Spleen (tissue), 11 donors: ENCODE results near the gene LOXHD1. TPM values are rescaled to one million over a fixed set of nuclear protein-coding genes. Genes with fewer than 3 reads are reported as not detected.

Experiments
- DNase-seq: peaks from one replicate; pipeline ENCODE4 v3.0.0-alpha.2; 2020
- H3K27ac ChIP-seq, 8 donors: fragments of 200-600 bp; sonication (generic) in 7 of 8; 1 replicate in 4 of 8; 2 replicates in 4 of 8; pipeline versions ENCODE4 v1.5.0 to v1.8.0; 2016 to 2021; ENCODE audit warnings: inconsistent platforms in 4 of 8, mild to moderate bottlenecking in 4 of 8, moderate library complexity in 1 of 8
- H3K27me3 ChIP-seq, 7 donors: fragments of 200-600 bp; sonication (generic) in 6 of 7; replicated peaks in 1 of 7; 1 replicate in 4 of 7; 2 replicates in 3 of 7; pipeline versions ENCODE4 v1.5.0 to v1.8.0; 2016 to 2021; ENCODE audit warnings: inconsistent platforms in 3 of 7, mild to moderate bottlenecking in 1 of 7
- H3K36me3 ChIP-seq, 6 donors: fragments of 200-600 bp; sonication (generic) in 5 of 6; 1 replicate in 4 of 6; 2 replicates in 2 of 6; pipeline versions ENCODE4 v1.5.0 to v1.8.0; 2016 to 2021; ENCODE audit warnings: inconsistent platforms in 2 of 6
- H3K4me1 ChIP-seq, 6 donors: fragments of 200-600 bp; sonication (generic) in 5 of 6; 1 replicate in 3 of 6; 2 replicates in 3 of 6; pipeline versions ENCODE4 v1.5.0 to v1.8.0; 2016 to 2021; ENCODE audit warnings: inconsistent platforms in 3 of 6
- H3K4me3 ChIP-seq, 8 donors: fragments of 200-600 bp; sonication (generic) in 7 of 8; 1 replicate in 4 of 8; 2 replicates in 4 of 8; pipeline versions ENCODE4 v1.5.0 to v1.8.0; 2016 to 2021; ENCODE audit warnings: inconsistent platforms in 4 of 8, mild to moderate bottlenecking in 4 of 8, moderate library complexity in 2 of 8
- H3K9me3 ChIP-seq, 8 donors: fragments of 200-600 bp; sonication (generic) in 7 of 8; 1 replicate in 4 of 8; 2 replicates in 4 of 8; pipeline versions ENCODE4 v1.5.0 to v1.8.0; 2016 to 2021; ENCODE audit warnings: inconsistent platforms in 4 of 8
- CTCF ChIP-seq, 11 experiments: fragments of 200-600 bp in 7 of 11; fragments of 450-650 bp in 4 of 11; sonication (generic) in 4 of 11; IDR thresholded peaks in 8 of 11; conservative IDR thresholded peaks in 3 of 11; 1 replicate in 7 of 11; 2 replicates in 4 of 11; pipeline versions ENCODE4 v1.4.0 to v1.8.0; 2016 to 2021; ENCODE audit warnings: antibody characterized with exemption in 11 of 11, inconsistent platforms in 4 of 11, mild to moderate bottlenecking in 1 of 11
- POLR2A ChIP-seq, 3 donors: fragments of 450-650 bp; IDR thresholded peaks; one replicate each; pipeline ENCODE4 v1.5.1; 2017; ENCODE audit warnings: antibody characterized with exemption in 3 of 3, mild to moderate bottlenecking in 1 of 3
- POLR2AphosphoS5 ChIP-seq, 3 donors: sonication (generic); formaldehyde crosslinking; IDR thresholded peaks; one replicate each; pipeline ENCODE4 v1.5.1; 2017; ENCODE audit warnings: antibody characterized with exemption in 3 of 3
- WGBS, 5 donors: extraction: QIAGEN DNeasy Blood & Tissue Kit in 3 of 5; methylation state at CpG; one replicate each; pipeline versions ENCODE4 v1.1.5 to v1.1.7; 2013 to 2018; 5-methylcytosine and 5-hydroxymethylcytosine counted together
- intact Hi-C: fragments of 100-400 bp; cut with DNase I; formaldehyde crosslinking; loops from one replicate; pipeline ENCODE4 v1.15.0; 2023; ENCODE audit warnings: low total_unique reads
- polyA plus RNA-seq, 3 donors: library from polyadenylated mRNA; stranded (reverse); fragments of 200-250 nt; gene quantifications; one replicate each; pipeline ENCODE4 v1.2.1, GENCODE V29; 2013
- total RNA-seq, 7 donors: library from RNA; depleted of rRNA in 3 of 7; stranded (reverse); fragments of >200 nt in 3 of 7; fragmentation: NEBNext Ultra II Directional in 4 of 7; extraction: Animal tissue kit (Norgen Biotek cat#: 25700) in 4 of 7; gene quantifications; one replicate each; pipeline versions ENCODE4 v1.1.0 to v1.2.1, GENCODE V29; 2016 to 2021
- donor health status: healthy with polysubstance abuse.
- donor health status: DM: no; HTN: no; CAD: no; lungs with moderate emphysema.
- donor health status: DM: no; HTN: no; CAD: no.
- donor health status: Bipolar disorder and iron deficiency.
- donor health status: healthy.
- donor health status: DM: no; HTN: no; CAD: no.
- donor health status: DM: yes; HTN: yes; CAD: no.

LOXHD1 gene
- total and polyA plus RNA-seq, 10 donors: 0.09 to 6.0 (median 2.1) TPM

GRCh38 chr18:46560671-46561045 is 96.4 kb downstream of the LOXHD1 start:
- H3K36me3 ChIP-seq: peaks cover 0 to 47% (median 0%) of the 10 kb centered on the region in 6 donors
- H3K4me1 ChIP-seq: no peaks in the 10 kb centered on the region
- H3K9me3 ChIP-seq: no peaks in the 10 kb centered on the region
- no peaks in the 10 kb centered on the region for H3K27me3 ChIP-seq
- H3K4me3 ChIP-seq: no peak overlapping the region
- 93 to 98% (median 96%) methylated on average over 11 of the region's 11 CpGs for WGBS, 5 donors
- DNase-seq: no peak
- no peak overlapping the region for H3K27ac ChIP-seq
- intact Hi-C loops: no loop called here
- no peak for TF ChIP-seq POLR2A (IDR thresholded peaks at IDR 0.05)
- TF ChIP-seq POLR2AphosphoS5 (IDR thresholded peaks at IDR 0.05): no peak
- no peak for TF ChIP-seq CTCF (IDR thresholded peaks at IDR 0.05 in 8 of 11, conservative IDR thresholded peaks at IDR 0.05 in 3 of 11)

GRCh38 chr18:46559946-46560670 is 96.9 kb downstream of the LOXHD1 start:
- H3K36me3 ChIP-seq: peaks cover 0 to 47% (median 0%) of the 10 kb centered on the region in 6 donors
- no peaks in the 10 kb centered on the region for H3K4me1 ChIP-seq
- no peaks in the 10 kb centered on the region for H3K9me3 ChIP-seq
- TF ChIP-seq CTCF (IDR thresholded peaks at IDR 0.05 in 8 of 11, conservative IDR thresholded peaks at IDR 0.05 in 3 of 11): no peak
- TF ChIP-seq POLR2AphosphoS5 (IDR thresholded peaks at IDR 0.05): no peak
- no peak for TF ChIP-seq POLR2A (IDR thresholded peaks at IDR 0.05)
- H3K27ac ChIP-seq: no peak overlapping the region
- H3K27me3 ChIP-seq: no peaks in the 10 kb centered on the region
- intact Hi-C loops: loop anchor here (10.0 kb wide), 1 partner anchor 95 kb away; the partner anchor contains the start of gene LOXHD1
- 88 to 94% (median 89%) methylated on average over 37 of the region's 37 CpGs for WGBS, 5 donors
- DNase-seq: no peak
- H3K4me3 ChIP-seq: no peak overlapping the region

GRCh38 chr18:46559296-46559695 is 97.7 kb downstream of the LOXHD1 start:
- Histone ChIP-seq H3K36me3 (peaks cover 0 to 48% (median 0%) of the 10 kb centered on the region in 6 donors), H3K4me1 (no peaks in the 10 kb centered on the region), H3K27me3 (no peaks in the 10 kb centered on the region), H3K4me3 (no peak overlapping the region), H3K9me3 (no peaks in the 10 kb centered on the region), H3K27ac (no peak overlapping the region)
- no peak for DNase-seq
- TF ChIP-seq POLR2A (IDR thresholded peaks at IDR 0.05) (no peak), POLR2AphosphoS5 (IDR thresholded peaks at IDR 0.05) (no peak), CTCF (IDR thresholded peaks at IDR 0.05 in 8 of 11, conservative IDR thresholded peaks at IDR 0.05 in 3 of 11) (no peak)
- 94 to 97% (median 95%) methylated on average over 9 of the region's 9 CpGs for WGBS, 5 donors
- intact Hi-C loops: loop anchor here (10.0 kb wide), 1 partner anchor 96 kb away; the partner anchor contains the start of gene LOXHD1

GRCh38 chr18:46556590-46557206 is 100.3 kb downstream of the LOXHD1 start:
- Histone ChIP-seq H3K9me3 (no peaks in the 10 kb centered on the region), H3K27ac (no peak overlapping the region), H3K4me3 (no peak overlapping the region), H3K36me3 (peaks cover 0 to 40% (median 0%) of the 10 kb centered on the region in 6 donors), H3K27me3 (no peaks in the 10 kb centered on the region), H3K4me1 (no peaks in the 10 kb centered on the region)
- intact Hi-C loops: loop anchor here (10.0 kb wide), 1 partner anchor 98 kb away; the partner anchor contains the start of gene LOXHD1
- no peak for DNase-seq
- TF ChIP-seq CTCF (IDR thresholded peaks at IDR 0.05 in 8 of 11, conservative IDR thresholded peaks at IDR 0.05 in 3 of 11): no peak
- TF ChIP-seq POLR2AphosphoS5 (IDR thresholded peaks at IDR 0.05): no peak
- no peak for TF ChIP-seq POLR2A (IDR thresholded peaks at IDR 0.05)
- WGBS, 5 donors: 80 to 91% (median 87%) methylated on average over 10 of the region's 10 CpGs
